ENCODE measurements around the gene SPHK2.

The SPHK2 gene

GRCh38 chr19:48616491-48617056 is 2.7 kb upstream of the SPHK2 start:
- TF ChIP-seq CTCF (IDR thresholded peaks at IDR 0.05; ENCODE audit: borderline replicate concordance, control extremely low read depth, extremely low read depth, insufficient read depth, missing control alignments): no peak
- in situ Hi-C loops (cut with MboI; ENCODE audit: low sequenced_read_pairs, unreplicated experiment): no loop called here
- DNase-seq (ENCODE audit: low spot score): no peak

- no peak for DNase-seq (ENCODE audit: low spot score)
- in situ Hi-C loops (cut with MboI; ENCODE audit: low sequenced_read_pairs, unreplicated experiment): no loop called here
- TF ChIP-seq CTCF (IDR thresholded peaks at IDR 0.05; ENCODE audit: borderline replicate concordance, control extremely low read depth, extremely low read depth, insufficient read depth, missing control alignments): no peak
These were observed 2.0 kb upstream of the SPHK2 start for GRCh38 chr19:48617146-48617937.

DNA sequence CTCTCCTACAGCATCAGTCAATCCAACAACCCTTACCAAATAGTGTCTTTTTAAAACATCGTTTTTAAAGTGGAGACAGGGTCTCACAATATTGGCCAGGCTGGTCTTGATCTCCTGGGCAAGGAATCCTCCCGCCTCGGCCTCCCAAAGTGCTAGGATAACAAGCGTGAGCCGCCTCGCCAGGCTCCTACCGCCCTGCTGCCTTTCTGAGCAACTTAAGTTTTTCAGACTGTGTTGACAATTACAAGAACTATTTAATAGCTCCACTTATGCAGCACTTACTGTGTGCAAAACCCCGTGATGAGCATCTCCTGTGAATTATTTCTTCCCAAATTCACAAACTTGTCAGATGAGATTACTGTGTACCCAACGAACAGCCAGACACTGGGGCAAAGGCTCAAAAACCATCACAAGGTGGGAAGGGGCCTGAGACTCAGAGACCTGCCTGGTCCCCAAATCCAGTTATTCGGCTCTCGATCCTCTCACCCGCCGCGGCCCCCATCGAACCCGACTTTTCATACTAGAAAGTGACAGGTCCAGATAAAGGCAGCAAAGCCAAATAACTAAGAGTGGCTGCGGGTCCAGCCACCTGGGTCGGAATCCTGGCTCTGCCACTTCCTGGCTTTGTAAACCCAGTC is 909 bp upstream of the SPHK2 start:
- TF ChIP-seq CTCF (IDR thresholded peaks at IDR 0.05; ENCODE audit: borderline replicate concordance, control extremely low read depth, extremely low read depth, insufficient read depth, missing control alignments): no peak
- no peak for DNase-seq (ENCODE audit: low spot score)
- in situ Hi-C loops (cut with MboI; ENCODE audit: low sequenced_read_pairs, unreplicated experiment): no loop called here

- in situ Hi-C loops (cut with MboI; ENCODE audit: low sequenced_read_pairs, unreplicated experiment): no loop called here
- TF ChIP-seq CTCF (IDR thresholded peaks at IDR 0.05; ENCODE audit: borderline replicate concordance, control extremely low read depth, extremely low read depth, insufficient read depth, missing control alignments): no peak
These were observed 633 bp downstream of the SPHK2 start for GRCh38 chr19:48619692-48620585.

GRCh38 chr19:48623556-48624066 is 4.3 kb downstream of the SPHK2 start:
- TF ChIP-seq CTCF (IDR thresholded peaks at IDR 0.05; ENCODE audit: borderline replicate concordance, control extremely low read depth, extremely low read depth, insufficient read depth, missing control alignments): no peak
- no peak for DNase-seq (ENCODE audit: low spot score)
- in situ Hi-C loops (cut with MboI; ENCODE audit: low sequenced_read_pairs, unreplicated experiment): no loop called here

More at GRCh38 chr19:48619692-48620585, 633 bp downstream of the SPHK2 start:
- DNase-seq (ENCODE audit: low spot score): no peak

Measured in GM13976 (cell line).